SH-SY5Y (cell line): Measurements from ENCODE around the gene PCDHGB5.

ENCODE experiments used
- GATA2 ChIP-seq: IDR thresholded peaks from 2 replicates; pipeline ENCODE4 v1.6.1; 2011; ENCODE audit warnings: mild to moderate bottlenecking, low read depth, low read length
- GATA3 ChIP-seq: IDR thresholded peaks from 2 replicates; pipeline ENCODE4 v1.6.1; 2011; ENCODE audit warnings: low read depth, mild to moderate bottlenecking, low read length, moderate library complexity

DNA sequence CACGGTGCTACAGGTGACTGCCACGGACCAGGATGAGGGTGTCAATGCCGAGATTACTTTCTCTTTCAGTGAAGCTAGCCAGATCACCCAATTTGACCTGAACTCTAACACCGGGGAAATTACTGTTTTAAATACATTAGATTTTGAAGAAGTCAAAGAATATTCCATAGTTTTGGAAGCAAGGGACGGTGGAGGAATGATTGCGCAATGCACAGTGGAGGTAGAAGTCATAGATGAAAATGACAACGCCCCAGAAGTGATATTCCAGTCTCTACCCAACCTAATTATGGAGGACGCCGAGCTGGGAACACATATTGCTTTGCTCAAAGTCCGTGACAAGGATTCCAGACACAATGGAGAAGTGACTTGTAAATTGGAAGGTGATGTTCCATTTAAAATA, 9.1 kb upstream of the PCDHGB5 start:
- no peak for TF ChIP-seq GATA2
- no peak for TF ChIP-seq GATA3
